Activated CD4-positive, alpha-beta T cell treated with anti-CD3 and anti-CD28 coated beads, Interleukin-10, Interleukin-2, amounts not matched to agents 100 ng/mL and 50 ng/mL, durations not matched to agents 16 hours and 8 hours (primary cell): Measurements from ENCODE around the gene SLITRK3.
"Not testable (repeated sequence)": the region's sequence is repeated elsewhere in the genome, so short reads cannot be mapped to it uniquely, and the experiment has no call there.

Source experiments
- DNase-seq: peaks from one replicate; pipeline ENCODE4 v3.0.0-alpha.2; 2020

The SLITRK3 gene

GRCh38 chr3:165188452-165188851 lies 7.7 kb downstream of the SLITRK3 start:
- no peak for DNase-seq

GRCh38 chr3:165185707-165186327 lies 10.4 kb downstream of the SLITRK3 start:
- DNase-seq = peak; percentile 63

- no peak for DNase-seq
These were observed 14.6 kb downstream of the SLITRK3 start for GRCh38 chr3:165181556-165181955.

GRCh38 chr3:165170236-165170635 lies 25.9 kb downstream of the SLITRK3 start:
- no peak for DNase-seq

GRCh38 chr3:165169368-165169767 lies 26.8 kb downstream of the SLITRK3 start:
- no peak for DNase-seq

GRCh38 chr3:165162883-165163282 lies 33.3 kb downstream of the SLITRK3 start:
- no peak for DNase-seq

GRCh38 chr3:165159760-165160421 lies 36.3 kb downstream of the SLITRK3 start:
- no peak for DNase-seq

- no peak for DNase-seq
These were observed 38.2 kb downstream of the SLITRK3 start for GRCh38 chr3:165158011-165158410.

- DNase-seq = no peak
These were observed 39.3 kb downstream of the SLITRK3 start for GRCh38 chr3:165156757-165157420.

GRCh38 chr3:165148876-165149441 lies 47.2 kb downstream of the SLITRK3 start:
- no peak for DNase-seq

- DNase-seq = no peak
These were observed 51.9 kb downstream of the SLITRK3 start for GRCh38 chr3:165144271-165144670.

- not testable (repeated sequence) for DNase-seq
These were observed 56.3 kb downstream of the SLITRK3 start for GRCh38 chr3:165139918-165140317.
